ENCODE measurements around the gene ZBTB48. TPM values are rescaled to one million over a fixed set of nuclear protein-coding genes. Genes with fewer than 3 reads are reported as not detected.

The ZBTB48 gene
- total RNA-seq, 1 donor from 2014 or later, result 9.1 TPM

- intact Hi-C loops (cut with DNase I), result no loop called here
- no peak for DNase-seq (ENCODE audit: extremely low spot score in 2 of 2)
- peaks cover 62% of the 10 kb centered on the region for H3K4me1 ChIP-seq
- no peak for TF ChIP-seq POLR2A (IDR thresholded peaks at IDR 0.05)
- TF ChIP-seq POLR2AphosphoS5 (IDR thresholded peaks at IDR 0.05; ENCODE audit: insufficient read depth in 1 of 2, low read depth in 1 of 2), result peak in 1 of 2 donors; percentile 65
- no peak for TF ChIP-seq CTCF (IDR thresholded peaks at IDR 0.05)
- peak within 1 kb of the TSS; percentile 74 for H3K27ac ChIP-seq
- H3K9me3 ChIP-seq, result no peaks in the 10 kb centered on the region
- H3K27me3 ChIP-seq, result no peaks in the 10 kb centered on the region
- H3K36me3 ChIP-seq, result peaks cover 0 to 35% of the 10 kb centered on the region in 2 donors
- H3K4me3 ChIP-seq, result peak within 1 kb of the TSS; percentile 76 to 96
Observed at GRCh38 chr1:6624710-6625583, 45.2 kb downstream of the ZBTB48 start, which contains the start of gene THAP3. TSS of gene THAP3 (plus strand) at chr1:6624868. CDS start at chr1:6625219, 351 bp downstream.

GRCh38 chr1:6625584-6626149 lies 45.9 kb downstream of the ZBTB48 start:
- Histone ChIP-seq H3K4me3 (peak overlapping the region; percentile 76 to 96), H3K4me1 (peaks cover 62% of the 10 kb centered on the region), H3K36me3 (peaks cover 0 to 33% of the 10 kb centered on the region in 2 donors), H3K27ac (peak overlapping the region; percentile 74), H3K9me3 (no peaks in the 10 kb centered on the region), H3K27me3 (no peaks in the 10 kb centered on the region)
- intact Hi-C loops (cut with DNase I), result no loop called here
- no peak for DNase-seq (ENCODE audit: extremely low spot score in 2 of 2)
- TF ChIP-seq POLR2AphosphoS5 (IDR thresholded peaks at IDR 0.05; ENCODE audit: insufficient read depth in 1 of 2, low read depth in 1 of 2) (no peak), POLR2A (IDR thresholded peaks at IDR 0.05) (no peak), CTCF (IDR thresholded peaks at IDR 0.05) (no peak)

GRCh38 chr1:6627031-6627430 lies 47.2 kb downstream of the ZBTB48 start:
- DNase-seq (ENCODE audit: extremely low spot score in 2 of 2), result no peak
- Histone ChIP-seq H3K4me1 (peaks cover 58% of the 10 kb centered on the region), H3K36me3 (peaks cover 0 to 33% of the 10 kb centered on the region in 2 donors), H3K27me3 (no peaks in the 10 kb centered on the region), H3K4me3 (no peak overlapping the region), H3K9me3 (no peaks in the 10 kb centered on the region), H3K27ac (no peak overlapping the region)
- intact Hi-C loops (cut with DNase I), result no loop called here
- TF ChIP-seq POLR2AphosphoS5 (IDR thresholded peaks at IDR 0.05; ENCODE audit: insufficient read depth in 1 of 2, low read depth in 1 of 2) (no peak), CTCF (IDR thresholded peaks at IDR 0.05) (no peak), POLR2A (IDR thresholded peaks at IDR 0.05) (no peak)

- H3K27me3 ChIP-seq, result no peaks in the 10 kb centered on the region
- H3K4me3 ChIP-seq, result no peak overlapping the region
- no peak overlapping the region for H3K27ac ChIP-seq
- peaks cover 48% of the 10 kb centered on the region for H3K4me1 ChIP-seq
- intact Hi-C loops (cut with DNase I), result no loop called here
- TF ChIP-seq CTCF (IDR thresholded peaks at IDR 0.05) (no peak), POLR2A (IDR thresholded peaks at IDR 0.05) (no peak), POLR2AphosphoS5 (IDR thresholded peaks at IDR 0.05; ENCODE audit: insufficient read depth in 1 of 2, low read depth in 1 of 2) (no peak)
- H3K36me3 ChIP-seq, result peaks cover 0 to 42% of the 10 kb centered on the region in 2 donors
- H3K9me3 ChIP-seq, result no peaks in the 10 kb centered on the region
- DNase-seq (ENCODE audit: extremely low spot score in 2 of 2), result no peak
Observed at GRCh38 chr1:6627841-6628545, 48.2 kb downstream of the ZBTB48 start.
